Fibroblast of lung (primary cell): Measurements from ENCODE around the gene HEATR1.

ENCODE experiments used
- CTCF ChIP-seq, 2 donors: IDR thresholded peaks in 1 of 2; conservative IDR thresholded peaks in 1 of 2; 1 replicate in 1 of 2; 2 replicates in 1 of 2; pipeline ENCODE4 v1.5.1; 2011 to 2012; ENCODE audit warnings: low read length in 2 of 2, control low read depth in 1 of 2, inconsistent platforms in 1 of 2, low read depth in 1 of 2, mild to moderate bottlenecking in 1 of 2
- EZH2 ChIP-seq: IDR thresholded peaks from 2 replicates; pipeline ENCODE4 v1.5.1; 2012; ENCODE audit warnings: low read length, control low read depth, mild to moderate bottlenecking; ENCODE audit errors: missing control alignments

DNA sequence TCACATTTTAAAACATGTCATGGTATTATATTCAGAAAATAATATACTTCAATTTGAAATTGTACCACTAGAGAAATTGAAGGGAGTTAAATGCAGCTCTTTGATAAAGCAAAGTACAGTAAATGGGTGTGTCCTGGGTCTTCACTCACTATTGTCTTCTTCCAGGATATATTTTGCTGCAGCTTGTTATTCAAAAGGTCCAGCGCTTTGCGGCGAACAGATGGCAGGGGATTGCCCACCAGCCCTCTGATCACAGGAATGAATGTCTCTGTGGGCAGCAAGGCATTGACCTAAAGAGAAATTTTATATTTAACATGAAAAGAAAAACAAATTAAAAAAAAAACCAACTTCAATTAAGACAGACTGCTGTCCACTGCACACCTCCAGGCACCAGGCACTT, 45.5 kb downstream of the HEATR1 start:
- TF ChIP-seq CTCF (conservative IDR thresholded peaks at IDR 0.05 in 1 of 2, IDR thresholded peaks at IDR 0.05 in 1 of 2; ENCODE audit: low read depth in 1 of 2, low read length in 2 of 2) (no peak), EZH2 (no peak)
